GM19395 (cell line): Measurements from ENCODE around the gene GLRA1.
"Not testable (repeated sequence)": the region's sequence is repeated elsewhere in the genome, so short reads cannot be mapped to it uniquely, and the experiment has no call there.

Experiments
- ATAC-seq: cut with Tn5 transposase; IDR thresholded peaks from one replicate; pipeline ENCODE4 v1.9.1; 2021; ENCODE audit warnings: mild to moderate bottlenecking, moderate library complexity; ENCODE audit not compliant: unreplicated experiment

The GLRA1 gene

DNA sequence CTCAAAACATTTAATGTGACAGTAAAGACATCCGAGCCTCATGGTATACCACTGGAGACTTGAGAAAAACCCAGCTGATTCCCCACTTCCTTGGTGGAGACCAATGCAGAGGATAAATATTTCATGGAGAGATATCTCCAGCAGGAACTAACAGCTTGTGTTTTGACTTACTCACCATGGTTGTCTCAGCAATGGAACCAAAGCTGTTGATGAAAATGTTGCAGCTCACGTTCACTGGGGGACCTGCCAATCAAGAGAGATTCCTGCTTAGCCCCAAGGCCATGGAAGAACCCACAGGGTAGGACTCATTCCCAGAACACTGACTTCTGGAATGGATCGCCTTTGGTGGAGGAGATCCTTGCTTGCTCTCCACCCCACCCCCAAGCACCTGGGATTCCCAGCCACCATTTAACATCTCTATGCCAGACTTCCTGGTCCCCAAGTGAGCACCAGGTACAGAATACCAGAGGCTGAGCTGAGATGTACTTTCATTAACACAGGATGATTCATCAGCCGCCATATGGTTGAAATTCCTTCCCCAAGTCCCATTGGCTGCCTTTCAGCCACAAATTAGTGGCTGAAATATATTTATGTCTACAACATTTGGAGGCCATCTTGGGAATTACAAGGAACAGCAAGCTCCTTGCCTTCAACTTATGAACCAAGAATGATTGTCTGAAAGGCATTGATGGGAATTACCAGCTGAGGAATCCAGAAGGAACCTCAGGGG, 37.9 kb downstream of the GLRA1 start:
- ATAC-seq = no peak

DNA sequence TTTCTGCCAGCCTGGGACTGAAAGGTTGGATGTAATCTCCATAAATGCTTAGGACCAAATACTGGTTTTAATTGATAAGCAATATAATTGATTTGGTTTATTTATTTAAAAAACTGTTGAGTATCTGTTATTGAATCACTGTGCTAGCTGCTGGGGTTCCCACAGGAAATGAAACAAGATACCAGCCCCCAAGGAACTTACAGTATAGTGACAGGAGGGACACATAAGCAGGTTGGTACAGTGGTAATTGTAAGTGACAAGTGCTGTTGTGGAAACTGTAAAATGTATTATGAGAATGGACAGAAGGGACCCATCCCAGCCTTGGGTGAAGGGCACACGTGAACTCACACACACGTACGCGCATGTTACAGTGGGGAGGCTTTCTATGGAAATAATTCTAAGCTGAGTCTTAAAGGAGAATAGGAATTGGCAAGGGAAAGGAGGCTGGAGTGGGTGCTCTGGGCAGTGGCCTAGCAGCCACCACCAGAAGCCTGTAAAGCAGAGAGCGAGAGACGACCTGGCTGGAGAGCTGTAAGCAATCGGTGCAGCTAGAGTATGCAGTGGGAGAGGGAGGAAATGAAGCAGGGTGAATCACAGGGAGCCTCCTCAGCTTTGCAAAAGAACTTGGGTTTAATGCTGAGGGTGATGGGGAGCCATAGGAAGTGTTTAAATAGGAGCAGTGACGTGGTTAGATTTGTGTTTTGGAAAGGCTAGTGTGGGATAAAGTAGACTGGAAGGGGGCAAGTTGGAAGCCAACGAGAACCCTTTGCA, 39.3 kb downstream of the GLRA1 start:
- no peak for ATAC-seq

DNA sequence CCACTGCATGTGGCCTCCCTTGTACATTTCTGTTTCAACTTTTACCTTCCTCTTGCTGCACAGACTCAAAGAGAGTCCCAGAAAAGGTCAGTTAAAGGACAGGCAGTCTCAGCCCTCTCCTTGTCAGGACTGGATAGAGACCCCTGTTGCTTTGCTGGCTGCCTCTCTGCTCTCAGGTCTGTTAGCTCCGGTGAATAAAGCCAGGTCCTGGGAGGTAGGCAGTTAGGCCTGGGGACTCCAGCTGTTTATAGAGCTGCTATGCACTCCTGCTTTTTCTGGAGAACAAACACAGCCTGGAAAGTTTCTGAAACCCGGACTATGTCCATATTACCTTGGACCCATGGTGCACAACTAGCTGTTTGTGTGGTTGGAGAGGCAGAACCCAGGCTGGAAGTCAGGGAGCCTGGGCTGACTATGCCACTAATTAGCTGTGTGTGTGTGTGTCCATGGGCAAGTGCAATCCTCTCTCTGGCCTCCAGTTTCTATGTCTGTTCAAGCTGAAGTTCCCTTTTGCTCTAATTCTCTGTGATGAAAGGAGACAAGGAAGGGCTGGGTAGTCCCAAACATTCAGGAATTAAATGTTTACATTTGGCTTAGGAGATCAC, 42.9 kb downstream of the GLRA1 start:
- no peak for ATAC-seq

DNA sequence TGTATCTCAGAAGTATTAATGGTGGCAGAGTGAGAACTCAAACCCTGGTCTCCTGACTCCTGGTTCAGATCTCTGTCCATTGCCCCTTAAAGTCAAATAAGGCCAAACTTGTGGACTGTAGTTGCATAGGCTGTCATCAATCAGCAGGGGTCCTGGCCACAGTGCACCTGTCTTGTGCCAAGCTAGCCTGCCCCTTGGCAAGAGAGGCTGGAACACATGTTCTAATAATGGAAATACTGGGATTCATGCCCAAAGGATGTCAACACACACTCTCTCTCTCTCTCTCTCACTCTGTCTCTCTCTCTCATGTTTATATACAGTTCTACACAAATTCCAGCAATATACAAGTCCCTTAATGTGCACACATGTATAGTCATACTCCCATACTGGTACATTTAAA, 44.3 kb downstream of the GLRA1 start:
- no peak for ATAC-seq

DNA sequence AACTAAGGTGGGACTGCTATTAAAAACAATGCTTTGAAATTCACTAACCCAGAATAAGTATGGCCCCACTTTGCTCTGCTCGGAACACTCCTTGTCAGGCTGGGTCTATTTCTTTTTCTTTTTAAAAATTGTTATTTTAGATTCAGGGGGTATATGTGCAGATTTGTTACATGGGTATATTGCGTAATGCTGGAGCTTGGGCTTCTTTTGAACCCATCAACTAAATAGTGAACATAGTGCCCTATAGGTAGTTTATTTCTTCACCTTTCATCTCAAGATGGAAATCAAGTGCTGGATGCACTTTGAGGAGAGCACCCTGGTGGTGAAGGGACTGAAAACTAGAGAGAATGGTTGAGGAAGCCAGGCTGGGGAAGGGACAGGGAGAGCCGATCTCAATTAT, 51.0 kb downstream of the GLRA1 start:
- ATAC-seq = no peak

DNA sequence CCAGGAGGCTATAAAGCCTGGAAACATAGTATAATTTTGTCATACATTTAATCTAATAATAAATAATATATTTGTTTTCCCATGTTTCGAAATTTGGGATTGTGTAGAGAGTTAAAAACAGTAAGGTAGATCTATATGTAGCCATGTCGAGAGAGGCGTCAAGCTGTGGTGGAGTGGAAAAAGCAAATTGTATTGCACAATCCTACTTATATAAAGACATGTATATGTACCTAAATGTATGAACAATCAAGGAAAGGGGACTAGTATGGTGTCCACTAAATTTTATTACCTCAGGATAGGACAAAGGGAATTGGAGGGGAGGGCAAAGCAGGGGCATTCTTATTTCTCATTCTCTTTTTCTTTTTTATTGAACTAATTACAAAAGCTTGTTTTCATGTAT, 52.0 kb downstream of the GLRA1 start:
- ATAC-seq = no peak

DNA sequence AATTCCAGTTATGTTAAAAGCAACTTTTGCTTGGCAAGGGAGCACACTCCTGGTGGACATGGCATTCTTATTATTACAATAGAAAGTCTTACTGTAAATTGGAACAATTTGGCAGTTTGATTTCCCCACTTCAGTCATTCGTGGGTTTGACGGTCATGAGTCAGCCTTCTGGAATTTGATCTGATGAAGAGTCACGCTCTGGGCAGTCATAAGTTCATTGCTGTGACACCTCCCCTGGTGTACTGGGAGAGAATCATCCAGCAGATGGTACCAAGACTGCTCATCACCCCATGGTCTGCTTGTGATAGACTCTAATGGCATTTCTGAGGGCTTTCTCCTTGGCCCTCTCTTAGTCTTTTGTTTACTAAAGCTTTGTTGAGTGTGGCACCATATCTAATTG, 53.8 kb downstream of the GLRA1 start:
- no peak for ATAC-seq

DNA sequence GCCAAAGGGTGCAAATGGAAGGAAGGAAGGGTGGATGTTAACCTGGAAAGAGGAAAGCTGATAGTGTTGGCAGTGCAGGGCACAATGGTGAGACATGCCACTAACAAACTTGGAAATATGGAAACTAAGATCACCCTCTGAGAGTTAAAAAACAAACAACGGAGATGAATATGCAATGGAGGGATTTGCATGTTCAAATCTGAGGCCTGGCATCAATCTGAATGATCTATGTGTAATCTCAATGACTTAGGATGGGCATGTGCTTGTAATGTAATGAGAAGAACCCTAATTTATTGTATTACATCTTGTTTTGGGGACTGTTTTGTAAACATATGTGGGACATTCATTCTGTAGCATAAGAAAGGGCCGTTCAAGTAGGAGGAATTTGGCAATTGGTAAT, 54.4 kb downstream of the GLRA1 start:
- no peak for ATAC-seq

DNA sequence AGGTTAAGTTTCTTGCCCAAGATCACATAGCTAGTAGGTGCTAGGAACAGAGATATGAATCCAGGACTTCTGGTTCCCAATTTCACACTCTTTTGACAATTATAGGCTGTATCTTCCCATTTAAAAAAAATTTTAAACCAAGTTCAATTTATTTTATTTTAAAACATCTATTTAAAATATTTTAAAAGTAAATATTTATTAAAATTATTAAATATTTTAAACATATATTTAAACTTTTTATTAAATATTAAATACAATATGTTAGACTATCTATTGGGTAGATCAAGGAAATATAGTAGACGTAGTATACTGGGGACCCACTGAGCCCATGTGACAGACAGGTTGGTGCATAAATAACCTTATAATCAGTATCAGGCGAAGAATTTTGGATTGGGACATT, 54.8 kb downstream of the GLRA1 start:
- no peak for ATAC-seq

DNA sequence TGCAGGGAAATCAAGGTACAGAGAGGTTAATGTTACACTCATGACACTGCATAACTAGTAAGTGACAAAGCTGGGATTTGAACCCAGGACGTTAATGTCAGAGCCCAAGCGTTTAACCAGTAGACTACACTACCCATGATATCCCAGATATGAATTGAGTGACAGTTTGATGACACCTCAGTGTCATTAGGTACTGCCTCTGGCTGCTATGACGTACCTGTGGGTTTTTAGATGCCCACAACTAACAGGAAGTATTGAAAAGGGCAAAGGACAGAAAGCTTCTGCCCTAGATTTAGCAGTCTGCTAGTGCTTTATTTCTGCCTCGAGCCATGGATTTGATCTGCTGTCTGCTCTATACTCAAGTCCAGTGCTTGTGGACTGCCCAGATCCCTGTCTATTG, 56.2 kb downstream of the GLRA1 start:
- ATAC-seq = no peak

DNA sequence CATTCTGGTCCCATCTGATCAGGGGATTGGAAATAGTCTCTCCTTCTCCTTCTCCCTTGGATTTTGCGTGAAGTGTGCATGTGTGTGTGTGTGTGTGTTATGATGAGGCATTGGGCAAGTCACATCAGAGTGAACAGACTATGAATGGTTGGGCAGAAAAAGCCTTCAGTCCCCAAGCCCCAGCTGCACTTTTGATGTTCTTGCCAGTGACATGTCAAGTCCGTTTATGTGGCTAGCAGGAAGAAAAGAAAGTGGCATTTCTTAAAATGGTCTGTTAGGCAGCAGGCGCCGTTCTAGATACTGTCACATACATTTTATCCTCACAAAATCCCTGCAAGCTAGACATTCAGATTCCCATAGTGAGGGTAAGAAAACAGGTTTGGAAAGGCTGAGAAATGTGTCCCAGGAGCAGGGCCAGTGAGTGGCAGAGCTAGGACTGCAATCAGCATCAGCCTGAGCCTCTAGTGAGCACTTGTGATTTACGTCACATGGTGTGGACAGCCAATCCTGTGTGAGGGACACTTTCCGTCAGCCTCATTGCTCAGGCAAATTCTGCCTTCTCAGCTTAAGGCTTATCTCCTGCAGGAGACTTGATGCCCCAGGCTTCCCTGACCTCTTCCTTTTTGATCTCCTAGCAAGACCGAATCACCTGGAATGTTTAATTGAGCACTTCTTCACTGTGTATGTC, 60.4 kb downstream of the GLRA1 start:
- ATAC-seq = no peak

DNA sequence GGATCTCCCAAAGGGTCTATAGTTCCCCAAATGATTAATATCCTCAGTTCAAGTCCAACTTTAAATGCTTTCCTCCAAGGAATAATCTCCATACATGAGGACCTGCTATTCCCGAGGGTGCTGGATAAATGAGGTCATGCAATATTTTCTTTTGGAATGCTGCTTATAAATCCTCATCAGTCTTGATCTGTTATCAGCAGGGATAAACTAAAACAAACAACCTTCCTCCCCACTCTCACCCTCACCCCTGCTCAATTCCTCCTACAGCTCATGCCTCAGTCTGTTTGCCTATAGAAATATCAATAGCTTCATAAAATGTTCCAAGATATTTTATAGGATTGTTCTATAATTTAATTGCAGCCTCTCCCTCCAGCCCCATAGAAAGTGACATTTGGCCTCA, 61.1 kb downstream of the GLRA1 start:
- ATAC-seq = no peak

DNA sequence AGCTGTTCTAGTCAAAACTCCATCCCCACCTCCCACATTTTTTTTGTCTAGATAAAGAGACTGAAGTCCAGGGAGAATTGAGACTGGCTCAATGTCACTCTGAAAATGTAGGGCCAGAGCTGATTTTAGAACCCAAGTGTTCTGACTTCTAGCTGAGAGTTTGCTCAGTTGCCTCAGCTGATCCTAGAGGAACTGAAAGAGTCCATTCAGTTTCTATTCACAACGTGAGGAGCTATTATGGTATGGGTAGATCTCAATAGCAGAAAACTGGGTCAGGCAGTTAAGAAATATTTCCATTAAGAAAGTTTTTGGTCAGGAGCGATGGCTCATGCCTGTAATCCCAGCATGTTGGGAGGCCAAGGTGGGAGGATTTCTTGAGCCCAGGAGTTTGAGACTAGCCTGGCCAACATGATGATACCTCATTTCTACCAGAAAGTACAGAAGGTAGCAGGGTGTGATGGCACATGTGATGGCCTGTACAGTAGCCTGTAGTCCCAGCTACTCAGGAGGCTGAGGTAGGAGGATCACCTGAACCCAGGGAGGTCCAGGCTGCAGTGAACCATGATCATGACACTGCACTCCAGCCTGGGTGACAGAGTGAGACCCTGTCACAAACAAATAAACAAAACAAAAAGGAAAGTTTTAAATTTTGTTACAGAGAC, 61.7 kb downstream of the GLRA1 start:
- ATAC-seq = no peak

DNA sequence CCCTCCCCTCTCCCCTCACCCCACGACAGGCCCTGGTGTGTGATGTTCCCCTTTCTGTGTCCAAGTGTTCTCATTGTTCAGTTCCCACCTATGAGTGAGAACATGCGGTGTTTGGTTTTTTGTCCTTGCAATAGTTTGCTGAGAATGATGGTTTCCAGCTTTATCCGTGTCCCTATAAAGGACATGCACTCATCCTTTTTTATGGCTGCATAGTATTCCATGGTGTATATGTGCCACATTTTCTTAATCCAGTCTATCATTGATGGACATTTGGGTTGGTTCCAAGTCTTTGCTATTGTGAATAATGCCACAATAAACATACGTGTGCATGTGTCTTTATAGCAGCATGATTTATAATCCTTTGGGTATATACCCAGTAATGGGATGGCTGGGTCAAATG, 63.8 kb downstream of the GLRA1 start:
- ATAC-seq = not testable (repeated sequence)

DNA sequence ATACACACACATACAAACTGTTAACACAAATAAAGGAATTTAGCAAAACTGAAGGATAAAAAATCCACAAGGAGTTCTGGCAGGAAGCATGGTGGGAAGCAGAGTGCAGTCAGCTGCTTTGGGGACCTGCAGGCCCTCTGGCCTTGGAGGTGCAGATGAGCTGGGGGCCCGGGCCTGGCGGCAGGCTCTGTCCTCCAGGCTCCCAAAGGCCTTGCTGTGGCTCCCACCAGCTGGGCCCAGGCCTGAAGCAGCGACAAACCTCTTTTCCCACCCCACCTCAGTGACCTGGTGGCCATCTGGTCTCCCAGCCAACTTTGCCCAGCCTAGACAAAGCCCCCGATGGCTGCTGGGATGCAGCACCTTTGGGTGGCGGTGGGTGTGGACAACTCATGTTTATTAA, 67.8 kb downstream of the GLRA1 start:
- no peak for ATAC-seq

DNA sequence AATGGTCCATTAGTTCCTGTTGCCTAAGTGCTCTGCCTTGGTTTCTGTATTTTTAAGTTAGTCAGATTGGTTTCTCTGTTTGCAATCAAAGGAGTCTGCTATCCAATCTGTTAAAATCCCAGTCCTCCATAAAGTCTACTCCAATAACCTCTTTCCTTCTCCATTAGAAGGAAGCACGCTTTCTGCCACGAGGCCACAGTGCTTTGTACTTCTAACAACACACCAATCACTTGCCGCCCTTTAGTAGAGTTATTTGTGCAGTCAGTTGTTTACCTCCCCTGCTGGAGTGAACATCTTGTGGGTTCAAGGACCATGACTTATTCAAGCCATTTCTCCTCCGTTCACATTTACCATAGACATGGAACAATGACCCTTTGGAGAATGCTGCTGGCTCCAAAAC, 69.0 kb downstream of the GLRA1 start:
- ATAC-seq = no peak

DNA sequence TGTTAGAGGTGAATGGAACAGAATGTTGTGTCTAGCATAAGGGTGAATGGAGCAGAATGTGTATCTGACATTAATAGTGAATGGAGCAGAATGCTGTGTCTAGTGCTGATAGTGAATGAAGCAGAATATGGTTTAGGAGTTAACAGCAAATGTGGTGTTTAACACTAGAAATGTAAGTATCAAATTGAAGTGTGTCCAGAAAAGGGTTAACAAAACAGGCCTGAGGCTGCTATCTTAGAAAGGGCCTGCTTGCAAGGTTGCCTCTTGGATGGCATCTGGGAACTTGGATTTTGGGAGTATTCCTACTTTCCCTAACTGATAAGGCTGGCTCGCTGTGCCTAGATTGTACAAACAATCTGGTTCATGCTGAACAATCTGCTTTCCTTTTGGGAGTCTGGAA, 76.8 kb downstream of the GLRA1 start:
- ATAC-seq = no peak

DNA sequence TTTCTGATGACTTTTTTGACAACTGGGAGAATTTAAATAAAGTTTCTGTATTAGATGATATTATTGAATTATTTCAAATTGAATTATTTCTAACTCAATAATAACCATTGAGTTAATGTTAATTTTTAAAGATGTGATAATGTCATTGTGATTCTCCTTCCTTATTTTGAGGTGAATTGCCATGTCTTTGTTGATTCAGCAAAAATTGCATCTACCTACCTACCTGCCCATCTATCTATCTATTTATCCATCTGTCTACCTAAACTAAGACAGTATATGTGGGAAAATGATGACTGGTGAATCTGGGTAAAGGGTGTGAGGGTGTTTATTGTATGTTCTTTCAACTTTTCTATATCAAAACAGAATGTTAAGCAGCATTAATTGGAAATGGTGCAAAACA, 77.9 kb downstream of the GLRA1 start:
- ATAC-seq = no peak

DNA sequence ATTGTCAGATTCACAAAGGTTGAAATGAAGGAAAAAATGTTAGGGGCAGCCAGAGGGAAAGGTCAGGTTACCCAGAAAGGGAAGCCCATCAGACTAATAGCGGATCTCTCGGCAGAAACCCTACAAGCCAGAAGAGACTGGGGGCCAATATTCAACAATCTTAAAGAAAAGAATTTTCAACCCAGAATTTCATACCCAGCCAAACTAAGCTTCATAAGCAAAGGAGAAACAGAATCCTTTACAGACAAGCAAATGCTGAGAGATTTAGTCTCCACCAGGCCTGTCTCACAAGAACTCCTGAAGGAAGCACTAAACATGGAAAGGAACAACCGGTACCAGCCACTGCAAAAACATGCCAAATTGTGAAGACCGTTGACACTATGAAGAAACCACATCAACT, 91.8 kb downstream of the GLRA1 start:
- ATAC-seq = not testable (repeated sequence)

DNA sequence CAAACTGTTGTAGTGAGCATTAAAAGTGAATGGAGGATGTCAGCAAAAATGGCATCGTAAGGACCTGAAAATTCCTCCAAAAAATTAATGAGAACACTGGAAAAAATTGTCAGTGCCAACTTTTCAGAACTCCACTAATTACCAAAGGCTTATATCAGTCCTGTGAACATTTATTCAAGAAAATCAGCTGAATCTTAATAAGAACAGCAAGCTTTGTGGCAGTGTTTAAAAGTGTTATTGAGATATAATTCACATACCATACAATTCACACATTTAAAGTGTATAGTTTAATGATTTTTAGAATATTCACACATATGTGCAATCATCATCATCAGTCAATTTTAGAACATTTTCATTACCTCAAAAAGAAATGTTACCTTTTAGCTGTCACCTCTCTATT, 95.3 kb downstream of the GLRA1 start:
- ATAC-seq = no peak

DNA sequence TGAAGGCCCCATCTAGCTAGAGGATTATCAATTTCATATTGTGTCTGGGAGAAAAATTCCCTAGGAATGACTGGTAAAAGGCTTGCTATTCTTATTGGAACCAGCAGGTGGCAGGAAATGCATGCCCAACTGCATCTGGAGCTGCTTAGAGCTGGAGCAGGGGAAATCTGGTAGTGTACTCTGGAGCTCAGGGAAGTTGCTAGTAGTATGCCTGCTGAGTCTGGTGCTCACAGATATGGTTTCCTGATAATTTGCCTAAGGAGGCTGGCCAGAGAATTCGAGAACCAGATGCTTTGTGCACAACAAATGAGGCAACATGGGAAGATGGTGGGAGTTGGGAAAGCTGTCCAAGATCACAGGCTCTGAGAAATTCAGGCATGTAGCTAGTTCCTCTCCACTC, 99.2 kb downstream of the GLRA1 start:
- ATAC-seq = peak; percentile 86
